Measurements from ENCODE around the gene MAP2K7.

DNA sequence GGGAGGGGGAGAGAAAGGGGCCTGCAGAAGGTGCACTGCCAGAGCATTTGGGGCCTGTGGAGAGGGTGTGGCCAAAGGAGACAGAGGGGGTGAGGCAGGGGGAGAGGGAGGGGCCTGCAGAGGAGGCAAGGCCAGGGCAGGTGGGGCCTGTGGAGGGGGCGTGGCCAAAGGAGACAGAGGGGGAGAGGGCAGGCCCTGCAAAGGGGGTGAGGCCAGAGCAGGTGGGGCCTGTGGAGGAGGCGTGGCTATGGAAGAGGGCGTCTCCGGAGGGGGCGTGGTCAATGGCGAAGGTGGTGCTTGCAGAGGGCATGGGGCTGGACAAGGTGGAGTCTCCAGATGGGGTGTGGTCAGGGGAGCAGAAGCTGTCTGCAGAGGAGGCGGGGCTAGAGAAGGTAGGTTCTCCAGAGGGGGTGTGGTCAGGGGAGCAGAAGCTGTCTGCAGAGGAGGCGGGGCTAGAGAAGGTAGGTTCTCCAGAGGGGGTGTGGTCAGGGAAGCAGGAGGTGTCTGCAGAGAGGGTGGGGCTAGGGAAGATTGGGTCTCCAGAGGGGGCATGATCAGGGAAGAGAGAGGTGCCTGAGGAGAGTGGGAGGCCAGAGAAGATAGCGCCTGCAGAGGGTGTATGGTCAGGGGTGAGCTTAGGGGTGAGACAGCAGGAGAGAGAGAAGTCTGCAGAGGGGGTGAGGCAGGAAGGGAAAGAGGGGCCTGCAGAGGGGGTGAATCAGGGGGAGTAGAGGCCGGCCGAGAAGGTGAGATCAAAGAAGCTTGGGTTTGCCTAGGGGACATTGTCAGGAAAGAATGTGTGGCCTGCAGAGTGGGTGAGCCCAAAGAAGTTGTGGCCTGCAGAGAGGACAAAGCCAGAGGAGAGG is 32.9 kb upstream of the MAP2K7 start:
- TF ChIP-seq CTCF (conservative IDR thresholded peaks at IDR 0.05): no peak
- no peak for TF ChIP-seq ZFX (IDR thresholded peaks at IDR 0.05)
